Tibial nerve (tissue), 3 donors: ENCODE data around the gene PRPF6.

ENCODE experiments used
- POLR2A ChIP-seq, 2 donors: fragments of 450-650 bp; IDR thresholded peaks; one replicate each; pipeline ENCODE4 v1.6.1; 2017; ENCODE audit warnings: antibody characterized with exemption in 2 of 2, mild to moderate bottlenecking in 2 of 2, moderate library complexity in 2 of 2
- TF ChIP-seq, protein P1 (sequence below), 5 experiments: fragments of 200-600 bp in 3 of 5; fragments of 450-650 bp in 2 of 5; sonication (generic) in 3 of 5; IDR thresholded peaks; one replicate each; pipeline ENCODE4 v1.5.1; 2016 to 2019; ENCODE audit warnings: antibody characterized with exemption in 5 of 5, mild to moderate bottlenecking in 3 of 5, moderate library complexity in 2 of 5

GRCh38 chr20:64055396-64055892, 74.5 kb downstream of the PRPF6 start:
- TF ChIP-seq, protein P1, sequence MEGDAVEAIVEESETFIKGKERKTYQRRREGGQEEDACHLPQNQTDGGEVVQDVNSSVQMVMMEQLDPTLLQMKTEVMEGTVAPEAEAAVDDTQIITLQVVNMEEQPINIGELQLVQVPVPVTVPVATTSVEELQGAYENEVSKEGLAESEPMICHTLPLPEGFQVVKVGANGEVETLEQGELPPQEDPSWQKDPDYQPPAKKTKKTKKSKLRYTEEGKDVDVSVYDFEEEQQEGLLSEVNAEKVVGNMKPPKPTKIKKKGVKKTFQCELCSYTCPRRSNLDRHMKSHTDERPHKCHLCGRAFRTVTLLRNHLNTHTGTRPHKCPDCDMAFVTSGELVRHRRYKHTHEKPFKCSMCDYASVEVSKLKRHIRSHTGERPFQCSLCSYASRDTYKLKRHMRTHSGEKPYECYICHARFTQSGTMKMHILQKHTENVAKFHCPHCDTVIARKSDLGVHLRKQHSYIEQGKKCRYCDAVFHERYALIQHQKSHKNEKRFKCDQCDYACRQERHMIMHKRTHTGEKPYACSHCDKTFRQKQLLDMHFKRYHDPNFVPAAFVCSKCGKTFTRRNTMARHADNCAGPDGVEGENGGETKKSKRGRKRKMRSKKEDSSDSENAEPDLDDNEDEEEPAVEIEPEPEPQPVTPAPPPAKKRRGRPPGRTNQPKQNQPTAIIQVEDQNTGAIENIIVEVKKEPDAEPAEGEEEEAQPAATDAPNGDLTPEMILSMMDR (IDR thresholded peaks at IDR 0.05): no peak
- TF ChIP-seq POLR2A (IDR thresholded peaks at IDR 0.05): no peak
